GM12892 (cell line): ENCODE measurements around the gene ZNF644.

Source experiments
- POLR2A ChIP-seq: IDR thresholded peaks from 2 replicates; pipeline ENCODE4 v1.6.1; 2011; ENCODE audit warnings: low read depth, low read length, control low read depth
- POLR2AphosphoS5 ChIP-seq: IDR thresholded peaks from 2 replicates; pipeline ENCODE4 v1.6.1; 2011; ENCODE audit warnings: low read depth, low read length, control low read depth
- TAF1 ChIP-seq: IDR thresholded peaks from 2 replicates; pipeline ENCODE4 v1.6.1; 2011; ENCODE audit warnings: low read depth, mild to moderate bottlenecking, control low read depth, low read length, borderline replicate concordance

DNA sequence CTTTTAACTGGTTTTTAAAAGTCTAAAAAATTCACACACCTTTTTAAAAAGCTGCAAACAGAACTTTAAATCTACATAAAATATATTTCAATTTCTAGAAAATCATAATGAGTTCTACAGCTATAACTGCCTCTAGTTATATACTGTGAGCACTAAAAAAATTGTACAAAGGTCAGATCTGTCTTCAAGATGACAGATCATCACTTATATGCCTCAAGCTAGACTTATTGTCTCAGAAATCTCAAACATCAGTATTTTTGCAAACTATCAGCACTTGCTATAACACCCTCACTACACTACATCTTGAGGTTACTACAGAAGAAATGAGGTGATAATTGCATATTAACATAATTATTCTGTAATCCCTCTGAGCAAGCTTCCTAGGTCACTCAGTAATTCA is 76.5 kb downstream of the ZNF644 start:
- no peak for TF ChIP-seq POLR2A
- no peak for TF ChIP-seq TAF1
- no peak for TF ChIP-seq POLR2AphosphoS5
